BLaER1 (cell line): Measurements from ENCODE around the gene PARP15.

ENCODE experiments used
- H3K27ac ChIP-seq: shearing (Covaris generic); formaldehyde crosslinking; 2 replicates; pipeline ENCODE4 v1.8.1; 2022
- H3K27me3 ChIP-seq: shearing (Covaris generic); formaldehyde crosslinking; 2 replicates; pipeline ENCODE4 v1.8.1; 2022
- H3K36me3 ChIP-seq: shearing (Covaris generic); formaldehyde crosslinking; 2 replicates; pipeline ENCODE4 v1.8.1; 2022
- H3K4me1 ChIP-seq: shearing (Covaris generic); formaldehyde crosslinking; 2 replicates; pipeline ENCODE4 v1.8.1; 2022
- H3K4me2 ChIP-seq: shearing (Covaris generic); formaldehyde crosslinking; 2 replicates; pipeline ENCODE4 v1.8.1; 2022
- H3K4me3 ChIP-seq: shearing (Covaris generic); formaldehyde crosslinking; 2 replicates; pipeline ENCODE4 v1.8.1; 2022
- H3K9ac ChIP-seq: shearing (Covaris generic); formaldehyde crosslinking; 2 replicates; pipeline ENCODE4 v1.8.1; 2022
- H3K9me3 ChIP-seq: shearing (Covaris generic); formaldehyde crosslinking; 2 replicates; pipeline ENCODE4 v1.8.1; 2022
- H4K20me1 ChIP-seq: shearing (Covaris generic); formaldehyde crosslinking; 2 replicates; pipeline ENCODE4 v1.8.1; 2022
- Cebpa-rat ChIP-seq: shearing (Covaris generic); IDR thresholded peaks from 2 replicates; pipeline ENCODE4 v1.8.1; 2022

The PARP15 gene

GRCh38 chr3:122587572-122587971 lies 10.1 kb downstream of the PARP15 start:
- Histone ChIP-seq H3K27me3 (no peaks in the 10 kb centered on the region), H3K4me3 (no peak overlapping the region), H3K9me3 (peaks cover 31% of the 10 kb centered on the region), H3K36me3 (peaks cover 49% of the 10 kb centered on the region), H3K27ac (no peak overlapping the region), H3K4me2 (no peak overlapping the region), H3K4me1 (no peaks in the 10 kb centered on the region), H4K20me1 (peaks cover 10% of the 10 kb centered on the region; the same call in 1 of the 2 replicates), H3K9ac (no peak overlapping the region)
- no peak for TF ChIP-seq Cebpa-rat

GRCh38 chr3:122589297-122589696 lies 11.8 kb downstream of the PARP15 start:
- no peaks in the 10 kb centered on the region for H3K27me3 ChIP-seq
- H3K36me3 ChIP-seq, result peaks cover 35% of the 10 kb centered on the region
- no peak overlapping the region for H3K27ac ChIP-seq
- H3K4me2 ChIP-seq, result no peak overlapping the region
- H3K4me3 ChIP-seq, result no peak overlapping the region
- peaks cover 10% of the 10 kb centered on the region; the same call in 1 of the 2 replicates for H4K20me1 ChIP-seq
- H3K9ac ChIP-seq, result no peak overlapping the region
- H3K9me3 ChIP-seq, result peaks cover 17% of the 10 kb centered on the region
- TF ChIP-seq Cebpa-rat, result no peak
- H3K4me1 ChIP-seq, result no peaks in the 10 kb centered on the region

- Histone ChIP-seq H3K36me3 (peaks cover 26% of the 10 kb centered on the region), H3K9me3 (peaks cover 10% of the 10 kb centered on the region; the same call in 1 of the 2 replicates), H3K27me3 (no peaks in the 10 kb centered on the region), H3K4me2 (no peak overlapping the region), H3K27ac (no peak overlapping the region), H3K4me3 (no peak overlapping the region), H4K20me1 (peaks cover 10% of the 10 kb centered on the region; the same call in 1 of the 2 replicates), H3K4me1 (peaks cover 6% of the 10 kb centered on the region; the same call in 1 of the 2 replicates), H3K9ac (no peak overlapping the region)
- no peak for TF ChIP-seq Cebpa-rat
These were observed 13.2 kb downstream of the PARP15 start for GRCh38 chr3:122590610-122591009.

GRCh38 chr3:122594025-122594424 lies 16.6 kb downstream of the PARP15 start:
- no peak overlapping the region for H3K4me3 ChIP-seq
- no peak for TF ChIP-seq Cebpa-rat
- H3K9me3 ChIP-seq, result 0 out of 2 replicates have a peak, but pooled peaks cover 12% of the 10 kb centered on the region
- H3K4me2 ChIP-seq, result no peak overlapping the region
- peaks cover 26% of the 10 kb centered on the region for H3K36me3 ChIP-seq
- H3K4me1 ChIP-seq, result peaks cover 6% of the 10 kb centered on the region; the same call in 1 of the 2 replicates
- no peaks in the 10 kb centered on the region for H3K27me3 ChIP-seq
- no peaks in the 10 kb centered on the region for H4K20me1 ChIP-seq
- no peak overlapping the region for H3K9ac ChIP-seq
- H3K27ac ChIP-seq, result no peak overlapping the region

GRCh38 chr3:122598151-122598550 lies 20.7 kb downstream of the PARP15 start:
- Histone ChIP-seq H3K9me3 (0 out of 2 replicates have a peak, but pooled peaks cover 11% of the 10 kb centered on the region), H3K4me2 (no peak overlapping the region), H4K20me1 (no peaks in the 10 kb centered on the region), H3K4me1 (peaks cover 6% of the 10 kb centered on the region; the same call in 1 of the 2 replicates), H3K27me3 (no peaks in the 10 kb centered on the region), H3K36me3 (peaks cover 25% of the 10 kb centered on the region), H3K9ac (no peak overlapping the region), H3K4me3 (no peak overlapping the region), H3K27ac (no peak overlapping the region)
- no peak for TF ChIP-seq Cebpa-rat

GRCh38 chr3:122598556-122598955 lies 21.1 kb downstream of the PARP15 start:
- no peak overlapping the region for H3K4me3 ChIP-seq
- H3K27ac ChIP-seq, result no peak overlapping the region
- H3K36me3 ChIP-seq, result peaks cover 26% of the 10 kb centered on the region
- no peak overlapping the region for H3K9ac ChIP-seq
- no peaks in the 10 kb centered on the region for H4K20me1 ChIP-seq
- no peak overlapping the region for H3K4me2 ChIP-seq
- no peaks in the 10 kb centered on the region for H3K27me3 ChIP-seq
- 0 out of 2 replicates have a peak, but pooled peaks cover 11% of the 10 kb centered on the region for H3K9me3 ChIP-seq
- peaks cover 6% of the 10 kb centered on the region; the same call in 1 of the 2 replicates for H3K4me1 ChIP-seq
- no peak for TF ChIP-seq Cebpa-rat

GRCh38 chr3:122602011-122602710 lies 24.7 kb downstream of the PARP15 start:
- Histone ChIP-seq H3K9ac (no peak overlapping the region), H3K27ac (no peak overlapping the region), H3K36me3 (peaks cover 26% of the 10 kb centered on the region), H3K4me2 (no peak overlapping the region), H3K4me3 (no peak overlapping the region), H3K9me3 (0 out of 2 replicates have a peak, but pooled peaks cover 3% of the 10 kb centered on the region), H3K4me1 (peaks cover 7% of the 10 kb centered on the region), H3K27me3 (no peaks in the 10 kb centered on the region), H4K20me1 (no peaks in the 10 kb centered on the region)
- TF ChIP-seq Cebpa-rat, result no peak

- no peak overlapping the region for H3K4me2 ChIP-seq
- H3K4me1 ChIP-seq, result peaks cover 7% of the 10 kb centered on the region
- no peak overlapping the region for H3K4me3 ChIP-seq
- no peaks in the 10 kb centered on the region for H3K27me3 ChIP-seq
- peaks cover 28% of the 10 kb centered on the region for H3K36me3 ChIP-seq
- no peak overlapping the region for H3K9ac ChIP-seq
- no peak for TF ChIP-seq Cebpa-rat
- 0 out of 2 replicates have a peak, but pooled peaks cover 3% of the 10 kb centered on the region for H3K9me3 ChIP-seq
- no peaks in the 10 kb centered on the region for H4K20me1 ChIP-seq
- H3K27ac ChIP-seq, result no peak overlapping the region
These were observed 25.6 kb downstream of the PARP15 start for GRCh38 chr3:122603056-122603455.

GRCh38 chr3:122606330-122606729 lies 28.9 kb downstream of the PARP15 start:
- no peak overlapping the region for H3K27ac ChIP-seq
- 0 out of 2 replicates have a peak, but pooled peaks cover 3% of the 10 kb centered on the region for H3K9me3 ChIP-seq
- no peaks in the 10 kb centered on the region for H4K20me1 ChIP-seq
- peaks cover 7% of the 10 kb centered on the region for H3K4me1 ChIP-seq
- no peak for TF ChIP-seq Cebpa-rat
- H3K27me3 ChIP-seq, result no peaks in the 10 kb centered on the region
- H3K36me3 ChIP-seq, result peaks cover 50% of the 10 kb centered on the region
- H3K9ac ChIP-seq, result no peak overlapping the region
- no peak overlapping the region for H3K4me2 ChIP-seq
- no peak overlapping the region for H3K4me3 ChIP-seq

GRCh38 chr3:122608916-122609315 lies 31.5 kb downstream of the PARP15 start:
- Histone ChIP-seq H3K4me3 (no peak overlapping the region), H4K20me1 (no peaks in the 10 kb centered on the region), H3K9ac (no peak overlapping the region), H3K27me3 (no peaks in the 10 kb centered on the region), H3K4me2 (no peak overlapping the region), H3K36me3 (peaks cover 60% of the 10 kb centered on the region), H3K4me1 (peaks cover 7% of the 10 kb centered on the region), H3K9me3 (no peaks in the 10 kb centered on the region), H3K27ac (no peak overlapping the region)
- no peak for TF ChIP-seq Cebpa-rat
